DMS153 (cell line): ENCODE results near the gene SESN2.
"Not testable (repeated sequence)": the region's sequence is repeated elsewhere in the genome, so short reads cannot be mapped to it uniquely, and the experiment has no call there.

Source experiments
- DNase-seq: peaks from one replicate; lab custom pipeline; 2025; lab: John Stamatoyannopoulos, UW

The SESN2 gene

DNA sequence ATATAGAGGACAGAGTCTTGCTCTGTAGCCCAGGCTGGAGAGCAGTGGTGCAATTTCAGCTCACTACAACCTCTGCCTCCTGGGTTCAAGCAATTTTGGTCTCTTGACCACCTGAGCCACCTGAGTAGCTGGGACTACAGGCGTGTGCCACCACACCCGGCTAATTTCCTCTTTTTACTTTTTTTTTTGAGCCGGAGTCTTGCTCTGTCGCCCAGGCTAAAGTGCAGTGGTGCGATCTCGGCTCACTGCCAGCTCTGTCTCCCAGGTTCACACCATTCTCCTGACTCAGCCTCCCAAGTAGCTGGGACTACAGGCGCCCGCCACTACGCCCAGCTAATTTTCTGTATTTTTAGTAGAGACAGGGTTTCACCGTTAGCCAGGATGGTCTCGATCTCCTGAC lies 68.1 kb downstream of the SESN2 start:
- DNase-seq: not testable (repeated sequence)

DNA sequence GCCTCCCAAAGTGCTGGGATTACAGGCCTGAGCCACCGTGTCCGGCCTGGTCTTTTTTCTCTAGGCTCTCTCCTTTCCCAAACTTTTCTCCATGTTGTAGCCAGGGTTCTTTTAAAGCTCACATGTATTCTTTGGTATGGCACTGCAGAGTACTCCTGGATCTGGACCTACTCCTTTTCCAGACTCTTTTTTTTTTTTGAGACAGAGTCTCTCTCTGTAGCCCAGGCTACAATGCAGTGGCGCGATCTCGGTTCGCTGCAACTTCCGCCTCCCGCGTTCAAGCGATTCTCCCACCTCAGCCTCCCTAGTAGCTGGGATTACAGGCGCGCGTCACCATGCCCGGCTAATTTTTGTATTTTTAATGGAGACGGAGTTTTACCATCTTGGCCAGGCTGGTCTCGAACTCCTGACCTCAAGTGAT lies 68.9 kb downstream of the SESN2 start:
- no peak for DNase-seq

DNA sequence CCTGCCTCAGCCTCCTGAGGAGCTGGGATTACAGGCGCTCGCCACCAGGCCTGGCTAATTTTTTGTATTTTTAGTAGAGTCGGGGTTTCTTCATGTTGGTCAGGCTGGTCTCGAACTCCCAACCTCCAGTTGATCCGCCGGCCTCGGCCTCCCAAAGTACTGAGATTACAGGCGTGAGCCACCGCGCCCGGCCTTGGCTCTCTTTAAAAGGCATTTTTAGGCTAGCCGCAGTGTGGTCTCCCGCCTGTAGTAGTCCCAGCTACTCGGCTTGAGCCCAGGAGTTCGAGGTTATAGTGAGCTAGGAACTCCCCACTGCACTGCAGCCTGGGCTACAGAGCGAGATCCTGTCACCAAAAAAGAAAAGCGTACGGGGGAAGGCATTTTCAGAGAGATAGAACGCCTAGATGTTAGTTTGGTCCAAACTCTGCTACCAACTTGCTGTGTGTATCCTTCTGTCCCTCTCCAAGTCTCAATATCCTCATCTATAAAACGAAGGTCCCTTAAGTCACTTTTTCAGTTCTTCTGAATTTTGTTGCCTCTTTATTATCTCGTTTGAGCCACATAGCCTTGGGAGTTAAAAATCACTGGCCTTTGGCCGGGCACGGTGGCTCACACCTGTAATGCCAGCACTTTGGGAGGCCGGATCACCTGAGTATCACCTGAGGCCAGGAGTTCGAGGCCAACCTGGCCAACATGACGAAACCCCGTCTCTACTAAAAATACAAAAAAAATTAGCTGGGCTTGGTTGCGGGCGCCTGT lies 70.3 kb downstream of the SESN2 start:
- no peak for DNase-seq
